K562 (cell line): ENCODE data around the gene FSTL4.

ENCODE experiments used
- PRMT5 ChIP-seq: sonication (generic); formaldehyde crosslinking; IDR thresholded peaks from 2 replicates; pipeline ENCODE4 v1.5.0; 2020; ENCODE audit warnings: missing genetic modification reagents
- TEAD1 ChIP-seq, 2 experiments: fragments of 450-650 bp in 1 of 2; sonication (generic) in 1 of 2; formaldehyde crosslinking; IDR thresholded peaks; 2 replicates each; pipeline versions ENCODE4 v1.4.0 to v1.8.0; 2020 to 2022; ENCODE audit warnings: mild to moderate bottlenecking in 2 of 2, missing genetic modification reagents in 1 of 2

- TF ChIP-seq PRMT5 (CRISPR knock-in tag) (no peak), TEAD1 (CRISPR knock-in tag; IDR thresholded peaks at IDR 0.05) (no peak)
Observed at GRCh38 chr5:133293960-133294359, 318.4 kb downstream of the FSTL4 start.
